Gastroesophageal sphincter (tissue), 3 donors: ENCODE measurements around the gene AK8.

Experiments used
- CTCF ChIP-seq, 4 experiments: fragments of 200-600 bp in 2 of 4; fragments of 450-650 bp in 2 of 4; sonication (generic) in 1 of 4; IDR thresholded peaks; one replicate each; pipeline ENCODE4 v1.5.1; 2017 to 2019; ENCODE audit warnings: antibody characterized with exemption in 4 of 4, mild to moderate bottlenecking in 2 of 4, moderate library complexity in 2 of 4
- POLR2A ChIP-seq, 2 donors: fragments of 450-650 bp; IDR thresholded peaks; one replicate each; pipeline ENCODE4 v1.6.1; 2017; ENCODE audit warnings: antibody characterized with exemption in 2 of 2, mild to moderate bottlenecking in 2 of 2, moderate library complexity in 1 of 2

GRCh38 chr9:132699956-132700355, 178.1 kb downstream of the AK8 start:
- TF ChIP-seq CTCF (IDR thresholded peaks at IDR 0.05) (no peak), POLR2A (IDR thresholded peaks at IDR 0.05) (no peak)
